Activated CD8-positive, alpha-beta T cell treated with anti-CD3 and anti-CD28 coated beads for 36 hours (primary cell): ENCODE results near the gene DYNAP. TPM values are rescaled to one million over a fixed set of nuclear protein-coding genes. Genes with fewer than 3 reads are reported as not detected.

Experiments
- ATAC-seq: fragments of 200-7000 bp; cut with Tn5 transposase; one replicate; pipeline ENCODE4 v1.10.0; 2021; ENCODE audit warnings: mild to moderate bottlenecking, moderate library complexity
- CTCF ChIA-PET: fragments of 350-600 bp; sonication (Branson Sonifier 250); formaldehyde crosslinking; loops from one replicate; lab custom pipeline; 2021; ENCODE audit warnings: antibody characterized with exemption; lab: Charles Lee
- POLR2A ChIA-PET: fragments of 350-600 bp; sonication (Branson Sonifier 250); formaldehyde crosslinking; loops from one replicate; lab custom pipeline; 2021; ENCODE audit warnings: antibody characterized with exemption; lab: Charles Lee
- DNase-seq: peaks from one replicate; pipeline ENCODE4 v3.0.0-alpha.2; 2020
- H3K27ac Mint-ChIP-seq: one replicate; pipeline ENCODE4 v1.8.0; 2021; ENCODE audit warnings: mild to moderate bottlenecking, mixed read lengths
- H3K27me3 Mint-ChIP-seq: one replicate; pipeline ENCODE4 v1.8.0; 2021; ENCODE audit warnings: mixed read lengths
- H3K36me3 Mint-ChIP-seq: one replicate; pipeline ENCODE4 v1.8.0; 2021; ENCODE audit warnings: low read depth, mixed read lengths
- H3K4me1 Mint-ChIP-seq: one replicate; pipeline ENCODE4 v1.8.0; 2021; ENCODE audit warnings: low read depth, mixed read lengths
- H3K4me3 Mint-ChIP-seq: one replicate; pipeline ENCODE4 v1.8.0; 2021; ENCODE audit warnings: mild to moderate bottlenecking, moderate library complexity, mixed read lengths
- H3K9me3 Mint-ChIP-seq: one replicate; pipeline ENCODE4 v1.8.0; 2021; ENCODE audit warnings: mixed read lengths
- CTCF ChIP-seq: fragments of 200-600 bp; IDR thresholded peaks from one replicate; pipeline ENCODE4 v1.8.0; 2022; ENCODE audit warnings: antibody characterized with exemption, mild to moderate bottlenecking
- intact Hi-C: fragments of 100-400 bp; cut with micrococcal nuclease; formaldehyde crosslinking; loops from one replicate; pipeline ENCODE4 v1.10.0; 2022
- total RNA-seq, 2 experiments: library from RNA; stranded (reverse); gene quantifications; one replicate each; pipeline ENCODE4 v1.2.3, GENCODE V29; 2021

DYNAP gene
- total RNA-seq, 2 experiments from 2014 or later: not detected

GRCh38 chr18:54608028-54608642 lies 17.1 kb downstream of the DYNAP start:
- Mint-ChIP-seq H3K27ac (no peak overlapping the region), H3K4me3 (no peak overlapping the region)
- CTCF ChIA-PET: no interaction called here

GRCh38 chr18:54611816-54612215 lies 20.8 kb downstream of the DYNAP start:
- no peaks in the 10 kb centered on the region for H3K9me3 Mint-ChIP-seq
- POLR2A ChIA-PET: no interaction called here
- CTCF ChIA-PET: interaction anchor here (1.2 kb wide), 1 partner anchor 10 kb away, joined by 4 read pairs; no protein-coding TSS in a partner anchor
- intact Hi-C loops: no loop called here
- ATAC-seq (no peak), DNase-seq (no peak)
- H3K27me3 Mint-ChIP-seq: no peaks in the 10 kb centered on the region
- H3K27ac Mint-ChIP-seq: no peak overlapping the region
- TF ChIP-seq CTCF: no peak
- no peak overlapping the region for H3K4me3 Mint-ChIP-seq
- no peaks in the 10 kb centered on the region for H3K4me1 Mint-ChIP-seq
- H3K36me3 Mint-ChIP-seq: no peaks in the 10 kb centered on the region

More at GRCh38 chr18:54608028-54608642, 17.1 kb downstream of the DYNAP start:
- no peak for TF ChIP-seq CTCF
- ATAC-seq (no peak), DNase-seq (no peak)
- H3K36me3 Mint-ChIP-seq: no peaks in the 10 kb centered on the region
- intact Hi-C loops: no loop called here
- H3K9me3 Mint-ChIP-seq: no peaks in the 10 kb centered on the region
- no peaks in the 10 kb centered on the region for H3K27me3 Mint-ChIP-seq
- no peaks in the 10 kb centered on the region for H3K4me1 Mint-ChIP-seq
- POLR2A ChIA-PET: no interaction called here

- Mint-ChIP-seq H3K4me1 (no peaks in the 10 kb centered on the region), H3K9me3 (no peaks in the 10 kb centered on the region), H3K27ac (no peak overlapping the region), H3K4me3 (no peak overlapping the region), H3K36me3 (no peaks in the 10 kb centered on the region), H3K27me3 (no peaks in the 10 kb centered on the region)
- ChIA-PET CTCF (interaction anchor here (1.2 kb wide), 1 partner anchor 10 kb away, joined by 4 read pairs; no protein-coding TSS in a partner anchor), POLR2A (no interaction called here)
- DNase-seq (no peak), ATAC-seq (no peak)
- no peak for TF ChIP-seq CTCF
- intact Hi-C loops: no loop called here
These were observed 21.2 kb downstream of the DYNAP start for GRCh38 chr18:54612237-54612636.

- ChIA-PET CTCF (no interaction called here), POLR2A (interaction anchor here (0.6 kb wide), 1 partner anchor 478 kb away, joined by 3 read pairs; no protein-coding TSS in a partner anchor)
- no peak overlapping the region for H3K27ac Mint-ChIP-seq
- intact Hi-C loops: no loop called here
- ATAC-seq (no peak), DNase-seq (no peak)
- H3K9me3 Mint-ChIP-seq: no peaks in the 10 kb centered on the region
- no peaks in the 10 kb centered on the region for H3K36me3 Mint-ChIP-seq
- TF ChIP-seq CTCF: no peak
- no peaks in the 10 kb centered on the region for H3K4me1 Mint-ChIP-seq
- no peaks in the 10 kb centered on the region for H3K27me3 Mint-ChIP-seq
- no peak overlapping the region for H3K4me3 Mint-ChIP-seq
These were observed 22.1 kb downstream of the DYNAP start for GRCh38 chr18:54613174-54613573.

- Mint-ChIP-seq H3K4me3 (no peak overlapping the region), H3K9me3 (no peaks in the 10 kb centered on the region), H3K36me3 (no peaks in the 10 kb centered on the region), H3K27me3 (no peaks in the 10 kb centered on the region), H3K27ac (no peak overlapping the region), H3K4me1 (no peaks in the 10 kb centered on the region)
- TF ChIP-seq CTCF: no peak
- POLR2A ChIA-PET: no interaction called here
- ATAC-seq (no peak), DNase-seq (no peak)
- intact Hi-C loops: no loop called here
- CTCF ChIA-PET: no interaction called here
These were observed 25.3 kb downstream of the DYNAP start for GRCh38 chr18:54616220-54616848.
